IMR-90 (cell line): Measurements from ENCODE around the gene DEPDC5. TPM values are rescaled to one million over a fixed set of nuclear protein-coding genes. Genes with fewer than 3 reads are reported as not detected.

Source experiments
- ATAC-seq: fragments of 200-7000 bp; cut with Tn5 transposase; 2 replicates; pipeline ENCODE4 v1.9.1; 2020; ENCODE audit warnings: low read depth, mild to moderate bottlenecking, moderate library complexity
- BruUV-seq: library from RNA; stranded (reverse); fragments of 400-500 nt; replicated peaks from 2 replicates; lab custom pipeline; 2021; lab: Mats Ljungman, UMichigan
- CTCF ChIA-PET: fragments of 300-600 bp; formaldehyde crosslinking; extraction: SDS; loops from one replicate; lab custom pipeline; 2021; ENCODE audit warnings: antibody characterized with exemption; lab: Yijun Ruan, JAX
- POLR2A ChIA-PET: fragments of 300-600 bp; sonication (Branson Sonifier 250); formaldehyde crosslinking; loops from one replicate; lab custom pipeline; 2022; ENCODE audit warnings: antibody characterized with exemption; ENCODE audit not compliant: unreplicated experiment; lab: Charles Lee
- DNase-seq: peaks from one replicate; pipeline ENCODE4 v3.0.0; 2013
- H2AFZ ChIP-seq: replicated peaks from 2 replicates; pipeline ENCODE3; 2013; ENCODE audit warnings: low read length, mild to moderate bottlenecking; ENCODE audit not compliant: poor library complexity
- H2AK5ac ChIP-seq: 2 replicates; pipeline ENCODE4 v1.6.1; 2013; ENCODE audit warnings: low read depth, low read length, inconsistent platforms
- H2AK9ac ChIP-seq: replicated peaks from 2 replicates; pipeline ENCODE3; 2013; ENCODE audit warnings: mild to moderate bottlenecking, low read depth, low read length, moderate library complexity; ENCODE audit not compliant: poor library complexity
- H2BK120ac ChIP-seq: 2 replicates; pipeline ENCODE4 v1.6.1; 2013; ENCODE audit warnings: low read depth, low read length, inconsistent platforms
- H2BK15ac ChIP-seq: 3 replicates; pipeline ENCODE4 v1.6.1; 2013; ENCODE audit warnings: low read depth, low read length, inconsistent platforms
- H2BK20ac ChIP-seq: 2 replicates; pipeline ENCODE4 v1.6.1; 2013; ENCODE audit warnings: low read depth, mild to moderate bottlenecking, inconsistent platforms, low read length, moderate library complexity
- H2BK5ac ChIP-seq: 2 replicates; pipeline ENCODE4 v1.6.1; 2013; ENCODE audit warnings: mild to moderate bottlenecking, low read depth, low read length, inconsistent platforms; ENCODE audit not compliant: poor library complexity, severe bottlenecking
- H3K14ac ChIP-seq: replicated peaks from 2 replicates; pipeline ENCODE4 v1.6.1; 2013; ENCODE audit warnings: low read depth, low read length, inconsistent platforms
- H3K18ac ChIP-seq: 2 replicates; pipeline ENCODE4 v1.6.1; 2013; ENCODE audit warnings: low read depth, low read length, control low read depth
- H3K23ac ChIP-seq: 2 replicates; pipeline ENCODE4 v1.6.1; 2013; ENCODE audit warnings: low read depth, low read length, inconsistent platforms
- H3K27ac ChIP-seq: 2 replicates; pipeline ENCODE4 v1.5.1; 2013; ENCODE audit warnings: mild to moderate bottlenecking, control low read depth, low read length; ENCODE audit not compliant: insufficient read depth
- H3K27me3 ChIP-seq: 2 replicates; pipeline ENCODE4 v1.6.1; 2013; ENCODE audit warnings: low read length; ENCODE audit not compliant: control insufficient read depth, insufficient read depth
- H3K36me3 ChIP-seq: 2 replicates; pipeline ENCODE4 v1.6.1; 2013; ENCODE audit warnings: low read length, mixed read lengths; ENCODE audit not compliant: control insufficient read depth, insufficient read depth
- H3K4ac ChIP-seq: 2 replicates; pipeline ENCODE4 v1.6.1; 2013; ENCODE audit warnings: low read depth, low read length, inconsistent platforms
- H3K4me1 ChIP-seq: 2 replicates; pipeline ENCODE4 v1.6.1; 2013; ENCODE audit warnings: low read length, mixed read lengths; ENCODE audit not compliant: control insufficient read depth, insufficient read depth
- H3K4me2 ChIP-seq: 2 replicates; pipeline ENCODE4 v1.6.1; 2013; ENCODE audit warnings: low read depth, mild to moderate bottlenecking, control low read depth, low read length, moderate library complexity
- H3K4me3 ChIP-seq: 2 replicates; pipeline ENCODE4 v1.5.1; 2013; ENCODE audit warnings: low read depth, mild to moderate bottlenecking, control low read depth, low read length, moderate library complexity; ENCODE audit not compliant: insufficient read depth
- H3K56ac ChIP-seq: 2 replicates; pipeline ENCODE4 v1.6.1; 2013; ENCODE audit warnings: low read length, inconsistent platforms; ENCODE audit not compliant: insufficient read depth; ENCODE audit errors: extremely low read depth
- H3K79me1 ChIP-seq, 2 experiments: 2 replicates each; pipeline ENCODE4 v1.6.1; 2013; ENCODE audit warnings: low read length in 2 of 2, inconsistent platforms in 1 of 2, low read depth in 1 of 2
- H3K9ac ChIP-seq: 2 replicates; pipeline ENCODE4 v1.6.1; 2013; ENCODE audit warnings: low read depth, low read length, control low read depth
- H3K9me1 ChIP-seq: 2 replicates; pipeline ENCODE4 v1.6.1; 2013; ENCODE audit warnings: low read length, inconsistent platforms; ENCODE audit not compliant: insufficient read depth
- H3K9me3 ChIP-seq: 2 replicates; pipeline ENCODE4 v1.6.1; 2013; ENCODE audit warnings: low read length; ENCODE audit not compliant: control insufficient read depth, insufficient read depth
- H4K20me1 ChIP-seq: 2 replicates; pipeline ENCODE4 v1.6.1; 2013; ENCODE audit warnings: low read length, inconsistent platforms; ENCODE audit not compliant: insufficient read depth
- H4K5ac ChIP-seq: 2 replicates; pipeline ENCODE4 v1.6.1; 2013; ENCODE audit warnings: mild to moderate bottlenecking, low read depth, low read length, control low read depth
- H4K8ac ChIP-seq, 2 experiments: 2 replicates each; pipeline ENCODE4 v1.6.1; 2013; ENCODE audit warnings: low read depth in 2 of 2, low read length in 2 of 2, control low read depth in 1 of 2, inconsistent platforms in 1 of 2
- H4K91ac ChIP-seq: 2 replicates; pipeline ENCODE4 v1.6.1; 2013; ENCODE audit warnings: low read depth, low read length, inconsistent platforms; ENCODE audit not compliant: insufficient read depth
- BHLHE40 ChIP-seq: fragments of 150-350 bp; IDR thresholded peaks from 2 replicates; pipeline ENCODE4 v1.6.1; 2016; ENCODE audit warnings: mild to moderate bottlenecking, low read depth, low read length
- CEBPB ChIP-seq: IDR thresholded peaks from 2 replicates; pipeline ENCODE4 v1.6.1; 2012; ENCODE audit warnings: low read depth, low read length, improper control_type of control experiment
- CHD1 ChIP-seq: IDR thresholded peaks from 2 replicates; pipeline ENCODE4 v1.6.1; 2012; ENCODE audit warnings: low read depth, low read length, improper control_type of control experiment
- CTCF ChIP-seq: conservative IDR thresholded peaks from 2 replicates; pipeline ENCODE4 v1.5.1; 2012; ENCODE audit warnings: mild to moderate bottlenecking, low read depth, low read length, improper control_type of control experiment
- ELK1 ChIP-seq: fragments of 150-350 bp; IDR thresholded peaks from 2 replicates; pipeline ENCODE4 v1.6.1; 2016; ENCODE audit warnings: low read depth, mild to moderate bottlenecking, low read length, moderate library complexity, borderline replicate concordance
- FOS ChIP-seq: fragments of 150-350 bp; IDR thresholded peaks from 2 replicates; pipeline ENCODE4 v1.6.1; 2016; ENCODE audit warnings: low read depth, low read length
- MAFK ChIP-seq: IDR thresholded peaks from 2 replicates; pipeline ENCODE4 v1.6.1; 2012; ENCODE audit warnings: low read depth, low read length, improper control_type of control experiment
- MAZ ChIP-seq: IDR thresholded peaks from 2 replicates; pipeline ENCODE4 v1.6.1; 2012; ENCODE audit warnings: low read depth, mild to moderate bottlenecking, low read length, improper control_type of control experiment, moderate library complexity, borderline replicate concordance
- MXI1 ChIP-seq: IDR thresholded peaks from 2 replicates; pipeline ENCODE4 v1.6.1; 2012; ENCODE audit warnings: low read depth, mild to moderate bottlenecking, low read length, moderate library complexity, borderline replicate concordance
- NFE2L2 ChIP-seq: fragments of 150-350 bp; IDR thresholded peaks from 2 replicates; pipeline ENCODE4 v1.6.1; 2016; ENCODE audit warnings: low read depth, mild to moderate bottlenecking, low read length
- POLR2A ChIP-seq: IDR thresholded peaks from 2 replicates; pipeline ENCODE4 v1.6.1; 2012; ENCODE audit warnings: mild to moderate bottlenecking, low read depth, low read length
- RAD21 ChIP-seq: IDR thresholded peaks from 2 replicates; pipeline ENCODE4 v1.6.1; 2012; ENCODE audit warnings: low read length, improper control_type of control experiment
- RCOR1 ChIP-seq: IDR thresholded peaks from 2 replicates; pipeline ENCODE4 v1.6.1; 2012; ENCODE audit warnings: mild to moderate bottlenecking, low read length, improper control_type of control experiment; ENCODE audit not compliant: insufficient replicate concordance
- RFX5 ChIP-seq: IDR thresholded peaks from 2 replicates; pipeline ENCODE4 v1.8.0; 2012; ENCODE audit warnings: low read depth, mild to moderate bottlenecking, low read length, moderate library complexity
- SMC3 ChIP-seq: fragments of 150-350 bp; IDR thresholded peaks from 2 replicates; pipeline ENCODE4 v1.6.1; 2016; ENCODE audit warnings: low read depth, mild to moderate bottlenecking, antibody characterized with exemption, low read length, moderate library complexity
- USF2 ChIP-seq: fragments of 150-350 bp; IDR thresholded peaks from 2 replicates; pipeline ENCODE4 v1.6.1; 2017; ENCODE audit warnings: mild to moderate bottlenecking, antibody characterized with exemption, low read length, low read depth
- WGBS, 2 experiments: methylation state at CpG; one replicate each; pipeline versions ENCODE4 v1.1.5 to v1.1.7; 2013; ENCODE audit warnings: missing lambda C conversion rate in 2 of 2; ENCODE audit not compliant: insufficient read length in 1 of 2; ENCODE audit errors: extremely low coverage in 2 of 2; 5-methylcytosine and 5-hydroxymethylcytosine counted together
- dilution Hi-C: fragments of 300-500 bp; cut with HindIII; formaldehyde crosslinking; loops from one replicate; pipeline ENCODE4 v1.14.3; 2018; ENCODE audit warnings: low sequenced_read_pairs; ENCODE audit not compliant: unreplicated experiment
- in situ Hi-C: fragments of 300-500 bp; cut with MboI; formaldehyde crosslinking; loops from 3 replicates; pipeline ENCODE4 v1.14.3; 2019; ENCODE audit warnings: low sequenced_read_pairs, inconsistent platforms, mixed read lengths
- intact Hi-C: fragments of 100-400 bp; cut with micrococcal nuclease; formaldehyde crosslinking; loops from 2 replicates; pipeline ENCODE4 v1.10.0; 2022
- polyA plus RNA-seq, 3 experiments: library from polyadenylated mRNA; depleted of rRNA; stranded (reverse); fragments of >200 nt; gene quantifications; 2 replicates each; pipeline ENCODE4 v1.2.3, GENCODE V29; 2012; ENCODE audit warnings: low replicate concordance in 1 of 3
- total RNA-seq: library from RNA; depleted of rRNA; stranded (reverse); fragments of >200 nt; gene quantifications from 2 replicates; pipeline ENCODE4 v1.2.3, GENCODE V29; 2012

The DEPDC5 gene
- total and polyA plus RNA-seq, 2 of the 4 experiments (the other 2 are of a cell fraction): 6.6 to 12.9 TPM

- Histone ChIP-seq H3K79me1 (no peaks in the 10 kb centered on the region; a peak in 1 of 4 replicates), H3K36me3 (peaks cover 40% of the 10 kb centered on the region), H2AFZ (no peak overlapping the region), H3K9ac (no peak overlapping the region), H3K4me3 (no peak overlapping the region), H2BK15ac (no peak overlapping the region), H3K14ac (no peak overlapping the region), H3K4me2 (no peak overlapping the region), H2BK120ac (no peak overlapping the region), H3K23ac (no peak overlapping the region), H3K27ac (no peak overlapping the region), H3K4me1 (peaks cover 8% of the 10 kb centered on the region), H3K18ac (no peak overlapping the region), H3K27me3 (no peaks in the 10 kb centered on the region; the same call in 1 of the 2 replicates), H4K91ac (no peak overlapping the region), H3K9me3 (no peaks in the 10 kb centered on the region), H2BK20ac (no peak overlapping the region), H4K20me1 (peaks cover 14% of the 10 kb centered on the region; the same call in 1 of the 2 replicates), H2AK5ac (no peak overlapping the region), H2BK5ac (no peak overlapping the region), H3K9me1 (peaks cover 9% of the 10 kb centered on the region; the same call in 1 of the 2 replicates), H3K4ac (no peak overlapping the region), H4K5ac (no peak overlapping the region), H4K8ac (no peak overlapping the region), H3K56ac (no peak overlapping the region), H2AK9ac (no peak overlapping the region)
- WGBS, 2 experiments: 100% methylated on average over 1 of the region's 2 CpGs; no CpG with 5 or more reads in 1 of the 2 experiments
- in situ Hi-C loops (no loop called here), intact Hi-C loops (loop anchor here (5.0 kb wide), 1 partner anchor 127 kb away; no protein-coding TSS in a partner anchor), dilution Hi-C loops (no loop called here)
- POLR2A ChIA-PET: no interaction called here
- TF ChIP-seq CEBPB (no peak), RFX5 (no peak), BHLHE40 (no peak), MAFK (no peak), MAZ (no peak), RCOR1 (no peak), MXI1 (no peak), POLR2A (no peak), USF2 (no peak), CTCF (no peak), NFE2L2 (no peak), CHD1 (no peak), ELK1 (no peak), RAD21 (no peak), FOS (no peak), SMC3 (no peak)
- DNase-seq (no peak), ATAC-seq (no peak)
- CTCF ChIA-PET: interaction anchor here (0.6 kb wide), 1 partner anchor 42 kb away, joined by 5 read pairs; no protein-coding TSS in a partner anchor
- no TSS peak for BruUV-seq
Observed at GRCh38 chr22:31825513-31825912, 71.7 kb downstream of the DEPDC5 start.
